Fibroblast of skin of left biceps (primary cell): ENCODE data around the gene GRIN2A.

Experiments used
- DNase-seq, 2 experiments: peaks; one replicate each; pipeline ENCODE4 v3.0.0-alpha.2; 2013; ENCODE audit warnings: low read depth in 2 of 2

The GRIN2A gene

DNA sequence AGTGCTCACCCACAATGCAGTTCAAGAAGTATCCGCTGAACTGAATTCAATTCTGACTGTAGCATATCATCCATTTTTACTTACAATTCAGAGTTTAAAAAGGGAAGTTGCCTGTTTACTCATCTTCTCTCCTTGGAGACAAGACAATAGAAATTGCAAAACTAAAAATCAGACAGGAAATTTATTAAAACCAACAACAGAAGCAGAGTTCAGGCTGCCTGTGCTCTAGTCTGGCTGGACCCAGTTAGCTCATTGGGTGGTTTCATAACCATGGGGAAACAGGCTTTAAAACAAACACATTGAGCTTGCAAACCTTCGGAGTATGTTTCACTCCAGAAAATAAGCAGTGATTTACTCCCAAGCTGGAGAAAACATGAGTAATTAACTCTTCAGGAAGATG, 321.4 kb downstream of the GRIN2A start:
- DNase-seq, result no peak

DNA sequence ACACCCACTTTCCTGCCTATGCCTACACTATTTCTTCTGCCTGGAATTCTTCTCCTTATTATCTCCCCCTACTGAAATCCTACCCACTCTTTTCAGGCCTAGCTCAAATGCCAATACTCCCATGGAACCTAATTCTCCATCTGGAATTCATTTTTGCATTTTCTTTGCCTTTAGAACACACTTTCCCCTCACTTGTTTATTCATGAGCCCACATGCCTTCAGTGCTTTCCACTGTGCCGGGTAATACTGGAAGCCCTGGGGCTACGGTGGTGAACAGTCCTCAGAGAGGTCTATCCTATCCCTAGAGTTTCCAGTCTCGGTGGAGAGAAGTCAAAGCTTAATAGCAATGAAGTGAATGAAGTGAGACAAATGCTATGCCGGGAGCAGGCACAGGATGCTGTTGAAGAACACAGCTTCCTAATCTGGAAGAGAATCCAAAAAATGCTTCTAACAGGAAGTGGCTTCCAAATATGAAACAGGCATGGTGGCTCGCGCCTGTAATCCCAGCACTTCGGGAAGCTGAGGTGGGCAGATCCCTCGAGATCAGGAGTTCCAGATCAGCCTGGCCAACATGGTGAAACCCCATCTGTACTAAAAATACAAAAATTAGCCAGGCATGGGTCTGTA, 322.4 kb downstream of the GRIN2A start:
- peak; percentile 42 to 49 for DNase-seq

DNA sequence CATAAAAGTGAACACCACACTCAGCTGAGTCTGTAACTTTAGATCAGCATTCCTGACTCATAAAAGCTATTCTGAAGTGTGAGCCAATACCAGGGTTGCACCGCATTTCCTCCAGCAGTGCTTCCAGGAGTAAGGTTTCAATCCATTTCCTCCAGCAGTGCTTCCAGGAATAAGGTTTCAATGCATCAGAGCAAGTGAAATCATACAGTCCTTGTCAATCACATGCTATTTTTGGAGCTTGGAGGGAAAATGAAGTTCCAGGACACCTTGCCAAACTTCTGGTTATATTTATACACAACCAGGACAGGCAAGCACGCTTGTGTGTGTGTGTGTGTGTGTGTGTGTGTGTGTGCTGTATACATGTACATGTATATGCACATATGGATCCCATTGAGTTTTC, 327.6 kb downstream of the GRIN2A start:
- peak; percentile 88 to 94 for DNase-seq

DNA sequence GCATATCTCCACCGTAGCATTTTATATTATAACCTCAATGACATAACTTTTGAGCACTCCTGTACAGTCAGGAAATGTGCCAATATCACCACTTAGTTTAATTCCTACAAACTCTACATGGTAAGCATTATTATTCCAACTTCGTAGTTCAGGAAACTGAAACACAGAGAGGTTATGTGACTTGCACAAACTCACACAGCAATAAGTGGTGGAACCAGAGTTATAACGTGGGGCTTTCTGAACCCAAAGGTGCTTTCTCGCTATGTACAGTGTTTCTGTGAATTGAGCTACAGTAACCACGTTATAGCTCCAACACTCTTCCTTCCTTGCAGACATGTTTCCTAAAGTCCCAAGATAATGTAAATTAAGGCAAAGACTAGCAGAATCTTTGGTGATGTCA, 330.2 kb downstream of the GRIN2A start:
- DNase-seq, result no peak

DNA sequence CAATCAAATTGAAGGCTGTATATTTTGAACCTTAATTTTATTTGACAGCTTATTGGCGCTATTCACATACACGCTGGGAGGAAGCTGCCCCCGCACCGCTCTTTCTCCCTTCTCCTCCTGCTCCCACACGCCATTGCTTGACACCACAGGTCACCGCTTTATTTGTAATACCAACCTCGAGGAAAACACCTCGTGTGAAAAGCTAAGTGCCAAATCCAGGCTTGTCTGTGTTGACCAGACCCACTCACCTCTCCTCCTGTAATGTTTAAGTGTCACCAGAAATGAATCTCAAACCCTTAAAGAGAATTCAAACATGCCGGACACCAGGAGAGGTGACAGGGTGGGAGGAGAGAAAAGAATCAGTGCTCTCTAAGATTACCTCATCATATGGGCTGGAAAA, 331.4 kb downstream of the GRIN2A start:
- DNase-seq, result no peak

DNA sequence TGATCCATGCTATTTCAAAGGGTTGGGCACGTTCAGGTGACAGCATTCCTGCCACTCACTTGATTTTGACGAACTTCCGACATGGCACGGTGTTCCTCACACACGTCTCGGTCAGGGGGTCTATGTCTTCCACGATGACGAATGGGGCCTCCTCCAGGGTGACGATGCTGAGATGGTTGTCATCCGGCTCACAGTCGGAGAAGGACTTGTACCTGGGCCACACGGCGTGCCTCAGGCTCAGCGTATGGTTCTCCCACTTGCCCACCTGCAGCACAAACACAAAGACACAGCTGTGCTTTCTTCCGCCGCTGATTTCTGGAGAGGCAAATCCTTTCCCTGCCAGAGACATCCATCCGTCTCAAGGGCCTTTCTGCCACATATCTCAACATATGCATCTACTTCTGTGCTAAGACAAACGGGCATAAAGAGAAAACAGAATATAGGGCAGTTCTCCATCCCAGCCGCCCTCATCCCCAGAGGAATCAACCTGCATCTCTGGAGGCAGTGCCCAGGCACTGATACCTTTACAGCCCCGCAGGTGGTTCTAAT, 332.5 kb downstream of the GRIN2A start:
- no peak for DNase-seq

DNA sequence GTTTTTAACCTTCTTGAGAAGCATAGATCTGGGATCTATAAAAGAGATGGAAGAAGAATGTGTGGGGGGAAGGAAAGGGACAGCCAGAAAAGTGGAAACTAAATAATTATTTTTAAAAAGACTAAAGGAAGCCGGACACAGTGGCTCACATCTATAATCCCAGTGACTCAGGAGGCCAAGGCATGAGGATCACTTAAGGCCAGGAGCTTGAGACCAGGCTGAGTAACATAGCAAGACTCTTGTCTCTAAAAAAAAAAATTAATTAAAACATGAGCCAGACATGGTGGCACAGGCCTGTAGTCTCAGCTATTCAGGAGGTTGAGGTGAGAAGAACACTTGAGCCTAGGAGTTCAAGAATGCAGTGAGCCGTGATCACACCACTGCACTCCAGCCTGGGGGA, 335.1 kb downstream of the GRIN2A start:
- DNase-seq, result no peak

DNA sequence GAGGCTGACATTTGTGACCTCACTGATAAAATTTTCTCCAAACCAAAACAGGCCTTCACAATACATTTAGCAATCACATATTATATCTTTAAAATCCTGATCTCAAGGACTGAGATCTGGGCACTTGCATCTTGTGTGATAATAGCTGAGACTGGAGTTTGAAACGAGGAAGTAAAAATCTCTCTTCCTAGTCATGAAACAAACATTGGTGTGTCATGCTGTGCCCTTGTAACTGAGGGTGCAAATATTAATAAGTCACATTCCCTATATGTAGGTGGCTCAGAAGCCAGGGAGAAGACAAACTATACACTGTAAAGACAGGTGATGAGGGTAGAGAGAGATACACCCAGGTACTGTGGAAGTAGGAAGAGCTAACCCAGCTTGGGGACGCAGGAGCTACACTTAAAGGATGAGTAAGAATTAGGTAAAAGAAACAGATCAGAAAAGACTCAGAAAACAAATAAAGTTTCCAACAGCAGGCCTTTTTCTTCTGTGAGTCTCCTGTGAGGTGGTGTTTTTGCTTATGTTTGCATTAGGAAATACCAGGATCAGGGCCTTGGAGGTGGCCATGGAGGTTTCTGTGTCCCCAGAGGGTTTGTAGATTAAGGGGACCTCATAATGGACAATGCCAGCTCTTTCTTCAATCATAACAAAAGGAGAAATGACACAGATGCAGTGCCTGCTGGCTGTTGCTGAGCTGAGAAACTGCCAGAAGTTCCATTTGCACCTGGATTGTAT, 335.7 kb downstream of the GRIN2A start:
- no peak for DNase-seq

DNA sequence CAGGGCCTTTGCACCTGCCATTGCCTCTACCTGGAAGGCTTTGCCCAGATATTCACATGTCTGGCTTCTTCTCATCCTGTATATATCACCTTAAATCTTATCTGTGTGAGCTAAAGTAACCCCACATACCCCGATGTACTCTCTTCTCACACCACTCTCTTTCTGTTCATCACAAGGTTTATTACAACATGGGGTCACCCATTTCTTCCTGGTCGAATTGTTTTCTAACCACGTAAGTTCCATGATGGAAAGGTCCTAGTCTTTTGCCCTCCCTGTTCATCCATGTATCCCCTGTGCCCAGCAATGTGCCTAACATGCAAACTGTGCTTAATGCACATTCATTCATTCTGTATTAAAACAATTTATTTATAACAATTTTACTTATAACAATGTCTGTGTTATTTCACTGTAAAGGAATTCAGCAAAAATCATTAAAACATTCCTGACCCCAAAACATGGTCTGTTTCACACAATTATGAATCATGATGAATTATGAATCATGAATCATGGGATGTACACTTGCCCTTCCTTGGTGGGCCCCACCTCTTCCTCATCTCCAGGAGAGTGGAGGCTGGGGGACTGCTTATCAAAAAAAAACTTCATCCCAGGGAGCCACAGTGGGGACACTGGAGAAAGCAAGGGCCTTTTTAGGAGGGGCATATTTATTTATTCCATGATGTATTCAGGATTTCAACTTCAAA, 336.4 kb downstream of the GRIN2A start:
- DNase-seq, result peak; percentile 48 to 49

DNA sequence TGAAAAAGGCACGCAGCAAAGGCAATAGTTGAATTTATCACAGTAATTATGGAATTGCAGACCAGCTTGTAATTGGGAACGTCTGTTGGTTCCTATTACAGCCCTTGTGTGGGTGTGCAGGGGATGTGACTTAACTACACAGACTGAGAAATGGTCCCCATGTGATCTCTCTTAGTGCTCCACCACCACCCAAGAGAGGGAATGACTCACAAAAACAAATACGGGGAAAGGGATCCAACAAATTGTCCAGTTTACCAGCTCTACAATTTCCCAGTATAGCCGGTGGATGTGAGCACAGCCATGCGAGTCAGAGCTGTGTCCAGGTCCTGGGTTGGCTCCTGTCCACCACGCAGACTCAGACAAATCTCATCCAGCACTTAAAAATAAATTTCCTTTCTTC, 337.9 kb downstream of the GRIN2A start:
- DNase-seq, result peak; percentile 45 to 50

DNA sequence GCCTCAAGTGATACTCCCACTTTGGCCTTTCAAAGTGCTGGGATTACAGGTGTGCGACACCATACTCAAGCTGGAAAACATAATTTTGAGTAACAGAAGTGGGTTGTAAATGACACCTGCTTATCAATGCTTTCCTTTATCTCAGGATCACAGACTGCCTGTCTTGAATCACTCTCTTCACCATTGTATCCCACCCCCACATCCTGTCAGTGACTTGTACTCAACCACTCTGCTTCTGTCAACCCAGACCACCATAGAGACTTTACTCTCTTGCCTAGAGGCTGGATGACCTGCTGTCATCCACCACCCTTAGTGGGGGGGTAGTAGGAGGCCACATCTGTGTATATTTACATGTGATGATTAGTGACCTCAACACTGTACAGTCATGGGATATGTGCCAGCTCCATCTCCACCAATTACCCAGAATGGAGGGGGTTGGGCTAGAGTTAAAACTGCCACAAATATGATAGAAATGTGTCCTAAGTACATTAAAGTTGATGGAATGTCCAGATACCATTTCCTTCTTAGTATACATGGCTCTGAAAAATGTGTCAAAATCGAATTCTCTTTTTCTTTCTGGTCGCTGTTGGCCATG, 338.7 kb downstream of the GRIN2A start:
- peak; percentile 61 to 69 for DNase-seq

DNA sequence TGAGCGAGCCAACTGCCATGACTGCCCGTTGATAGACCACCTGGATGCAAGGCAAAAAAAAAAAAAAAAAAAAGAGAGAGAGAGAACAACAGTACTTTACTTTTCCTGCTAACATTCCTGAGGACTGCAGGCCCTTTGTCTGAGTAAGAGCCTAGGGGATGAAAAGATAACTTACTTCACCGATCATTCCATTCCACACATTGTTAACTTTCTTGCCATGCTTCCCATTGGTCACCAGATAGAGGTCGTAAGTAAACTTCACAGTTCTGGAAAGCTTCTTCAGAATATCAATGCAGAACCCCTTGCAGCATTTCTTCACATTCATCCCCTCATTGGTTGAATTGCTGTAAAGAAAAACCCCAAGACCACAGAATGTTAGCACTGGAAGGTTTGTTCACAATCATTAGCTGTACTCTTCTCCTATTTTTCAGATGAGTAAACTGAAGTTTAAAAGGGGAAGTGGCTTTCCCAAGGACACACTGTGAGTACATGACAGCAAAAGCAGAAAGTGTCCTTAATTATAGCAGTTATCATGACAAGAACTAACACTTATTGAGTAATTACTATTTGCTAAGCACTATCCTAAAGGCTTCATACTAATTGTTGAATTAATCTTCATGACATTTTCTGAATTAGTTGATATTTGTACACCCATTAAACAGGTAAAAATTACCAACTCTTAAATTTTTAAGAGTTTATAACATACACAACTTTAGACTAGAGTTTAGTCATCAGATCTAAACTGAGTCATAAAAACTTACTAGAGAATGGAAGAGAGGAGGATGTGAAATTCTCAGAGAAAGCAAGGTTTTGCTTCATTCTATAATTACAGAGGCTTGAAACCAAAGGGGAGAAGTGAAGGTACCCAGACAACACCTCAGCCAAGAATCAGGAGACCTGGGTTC, 341.2 kb downstream of the GRIN2A start:
- DNase-seq, result no peak

DNA sequence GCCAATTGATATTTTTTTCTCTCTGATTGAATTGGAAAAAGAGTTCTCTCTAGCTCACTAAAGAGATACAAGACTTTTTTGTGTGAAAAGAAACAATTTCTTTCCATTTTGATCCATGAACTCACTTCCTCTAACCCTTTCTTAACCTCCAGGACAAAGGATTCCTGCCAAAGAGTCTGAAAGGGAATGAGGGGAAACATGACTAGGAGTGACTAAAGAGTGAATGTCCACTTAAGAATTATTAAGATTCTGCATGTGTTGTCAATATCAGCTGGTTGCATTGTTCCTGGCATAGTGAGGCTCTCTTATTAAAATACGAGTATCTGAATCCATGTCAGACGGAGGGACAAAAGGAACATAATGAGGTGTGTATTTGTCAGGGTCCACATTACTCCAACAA, 344.7 kb downstream of the GRIN2A start:
- no peak for DNase-seq

DNA sequence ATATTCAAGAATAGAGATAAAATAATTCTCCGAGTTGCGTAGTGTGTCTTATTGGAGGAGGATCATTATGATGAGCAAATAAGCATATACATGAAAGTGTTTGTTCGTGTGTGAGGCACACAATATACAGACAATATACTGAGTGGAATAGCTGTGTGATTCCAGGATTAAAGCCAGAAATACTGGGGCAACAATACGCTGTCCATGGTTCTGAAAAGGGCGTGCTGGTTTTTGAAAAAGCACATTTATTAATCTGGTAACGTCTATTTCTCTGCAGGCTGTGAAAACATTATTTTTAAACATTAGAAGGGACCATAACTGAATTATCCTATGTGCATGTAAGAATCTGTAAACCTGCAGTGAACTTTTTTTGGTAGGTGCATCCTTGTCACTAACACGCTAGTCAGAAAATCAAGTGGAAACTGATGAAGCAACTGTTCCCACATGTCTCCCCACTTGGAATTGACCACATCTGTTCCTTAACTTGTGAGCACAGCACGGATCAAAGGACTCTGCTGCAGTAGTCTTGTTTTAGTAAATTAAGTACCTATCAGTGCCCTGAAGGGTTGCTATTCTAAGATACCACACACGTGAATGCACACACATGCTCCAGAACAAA, 346.0 kb downstream of the GRIN2A start:
- DNase-seq, result no peak

DNA sequence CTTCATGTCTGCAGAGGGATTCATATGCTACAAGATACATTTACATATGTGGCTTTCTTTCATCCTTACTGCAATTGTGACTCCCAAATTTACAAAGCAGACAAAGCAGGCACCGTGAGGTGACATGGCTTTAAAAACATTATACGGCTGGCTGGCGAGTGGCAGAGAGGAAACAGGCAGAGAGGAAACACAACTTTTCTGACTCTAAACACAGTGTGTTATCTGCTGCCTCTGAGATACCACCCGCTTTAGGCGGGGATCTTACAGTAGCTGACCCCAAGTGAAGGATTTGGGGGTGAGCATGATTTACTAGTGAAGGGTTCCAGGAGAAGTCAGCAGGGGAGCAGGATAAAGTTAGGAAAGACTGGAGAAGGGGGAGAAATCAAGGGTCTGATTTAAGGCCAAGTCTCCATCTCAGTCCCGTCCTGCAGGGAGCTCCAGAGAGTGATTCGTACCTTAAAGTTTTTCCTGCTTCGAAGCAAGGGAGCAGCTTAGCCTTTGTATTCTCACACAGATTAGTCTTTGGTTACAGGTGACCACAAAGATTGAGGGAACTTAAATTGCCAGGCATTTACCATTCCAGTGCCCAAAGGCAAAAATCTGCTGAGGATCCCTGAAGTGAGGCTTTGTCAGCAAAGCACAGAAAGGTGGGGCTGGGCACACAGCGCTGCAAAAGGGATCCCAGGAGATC, 355.0 kb downstream of the GRIN2A start:
- no peak for DNase-seq

DNA sequence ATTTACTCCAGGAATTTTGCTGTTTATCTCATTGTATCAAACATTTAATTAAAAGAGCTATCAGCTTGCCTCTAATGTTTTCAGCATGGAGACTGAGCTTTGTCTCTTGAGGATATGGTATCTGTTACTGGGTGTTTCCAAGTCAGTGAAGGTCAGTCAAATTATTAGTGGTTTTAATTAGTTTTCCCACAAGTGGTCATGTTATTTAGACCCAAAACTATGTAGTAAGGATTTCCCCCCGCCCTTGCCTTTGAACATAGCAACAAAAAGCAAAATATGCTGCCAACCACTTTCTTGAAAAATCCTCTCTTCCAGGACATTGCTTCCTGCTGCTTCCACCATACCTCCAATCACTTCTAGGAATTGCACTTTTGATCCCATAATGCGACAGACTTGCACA, 355.6 kb downstream of the GRIN2A start:
- DNase-seq, result no peak

DNA sequence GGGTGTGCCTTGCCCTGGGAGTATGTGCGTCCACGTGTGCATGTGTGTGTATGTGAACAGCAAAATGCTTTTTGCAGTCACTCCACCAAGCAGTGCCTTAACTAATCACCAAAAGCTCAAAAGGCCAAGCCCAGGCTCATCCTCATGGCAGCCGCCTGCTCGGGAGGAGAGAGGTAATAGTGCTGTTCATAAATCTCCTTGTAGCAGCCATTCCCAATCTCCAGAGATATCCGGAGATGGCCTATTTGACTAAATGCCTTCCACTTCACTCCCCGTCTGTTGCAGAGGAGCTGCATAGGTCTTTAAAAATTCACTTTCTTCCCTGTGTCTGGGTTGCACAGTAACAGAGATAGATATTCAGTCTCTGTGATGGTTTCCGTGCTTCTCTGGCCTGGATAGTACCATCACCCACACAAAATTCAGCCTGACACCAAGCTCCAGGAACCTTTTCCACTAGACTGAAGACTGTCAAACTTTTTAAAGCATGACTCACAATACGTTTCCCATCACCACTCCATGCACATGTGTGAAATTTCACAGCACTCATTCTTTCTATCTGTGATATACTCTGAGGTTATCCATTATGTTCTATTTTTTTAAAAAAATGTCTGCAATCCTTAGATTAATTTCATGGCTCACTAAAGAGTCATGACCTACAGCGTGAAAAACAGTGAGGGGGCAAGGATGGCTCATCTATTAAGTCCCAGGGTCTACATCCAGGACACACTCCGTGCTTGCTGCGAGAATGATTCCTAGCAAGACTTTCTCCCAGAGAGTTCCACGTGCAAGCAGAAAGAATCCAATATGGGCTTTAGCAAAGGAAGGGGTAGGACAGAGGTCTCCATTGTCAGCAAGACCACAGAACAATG, 357.8 kb downstream of the GRIN2A start:
- no peak for DNase-seq

DNA sequence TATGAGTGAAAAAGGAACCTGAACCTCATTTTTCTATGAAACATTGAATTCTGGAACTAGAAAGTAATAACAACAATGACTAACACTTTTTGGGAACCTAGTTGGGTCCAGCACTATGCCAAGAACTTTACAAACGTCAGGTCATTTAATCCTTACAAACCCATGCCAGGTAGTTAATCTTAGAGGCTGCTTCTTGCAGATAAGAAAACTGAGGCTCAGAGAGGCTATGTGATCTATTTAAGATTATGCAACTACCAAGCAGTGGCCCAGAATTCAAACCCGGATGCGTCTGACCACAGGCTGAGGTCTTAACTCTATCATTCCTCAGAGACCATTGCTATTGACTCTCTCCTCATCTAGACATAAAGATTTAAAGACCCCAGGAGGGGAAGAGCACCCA, 358.7 kb downstream of the GRIN2A start:
- no peak for DNase-seq

DNA sequence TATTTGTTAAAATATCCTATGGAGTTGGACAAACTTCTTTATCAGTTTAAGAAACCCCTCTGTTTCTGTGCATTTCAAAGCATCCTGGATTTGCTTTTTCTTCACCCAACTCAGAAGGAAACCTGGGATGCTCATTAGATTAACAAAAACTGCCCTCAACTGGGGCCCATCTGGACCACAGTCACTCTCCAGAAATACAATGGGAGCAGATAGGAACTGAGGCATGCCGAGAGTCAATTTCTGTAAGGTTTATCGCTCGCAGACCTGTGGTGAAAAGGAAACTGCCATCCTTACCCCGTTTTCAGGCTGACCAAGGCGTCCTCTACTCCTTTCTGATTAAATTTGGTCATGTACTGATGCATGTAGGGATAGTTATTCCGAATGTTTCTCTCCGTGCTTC, 360.3 kb downstream of the GRIN2A start:
- DNase-seq, result no peak
